ENCODE results near the gene RNF225. TPM values are rescaled to one million over a fixed set of nuclear protein-coding genes. Genes with fewer than 3 reads are reported as not detected.

RNF225 gene
- total and polyA plus RNA-seq, 10 of the 15 experiments (the other 5 are each of a cell fraction or from before 2014, with no cell fraction given), result 0.27 to 0.28 TPM; not detected in 8

DNA sequence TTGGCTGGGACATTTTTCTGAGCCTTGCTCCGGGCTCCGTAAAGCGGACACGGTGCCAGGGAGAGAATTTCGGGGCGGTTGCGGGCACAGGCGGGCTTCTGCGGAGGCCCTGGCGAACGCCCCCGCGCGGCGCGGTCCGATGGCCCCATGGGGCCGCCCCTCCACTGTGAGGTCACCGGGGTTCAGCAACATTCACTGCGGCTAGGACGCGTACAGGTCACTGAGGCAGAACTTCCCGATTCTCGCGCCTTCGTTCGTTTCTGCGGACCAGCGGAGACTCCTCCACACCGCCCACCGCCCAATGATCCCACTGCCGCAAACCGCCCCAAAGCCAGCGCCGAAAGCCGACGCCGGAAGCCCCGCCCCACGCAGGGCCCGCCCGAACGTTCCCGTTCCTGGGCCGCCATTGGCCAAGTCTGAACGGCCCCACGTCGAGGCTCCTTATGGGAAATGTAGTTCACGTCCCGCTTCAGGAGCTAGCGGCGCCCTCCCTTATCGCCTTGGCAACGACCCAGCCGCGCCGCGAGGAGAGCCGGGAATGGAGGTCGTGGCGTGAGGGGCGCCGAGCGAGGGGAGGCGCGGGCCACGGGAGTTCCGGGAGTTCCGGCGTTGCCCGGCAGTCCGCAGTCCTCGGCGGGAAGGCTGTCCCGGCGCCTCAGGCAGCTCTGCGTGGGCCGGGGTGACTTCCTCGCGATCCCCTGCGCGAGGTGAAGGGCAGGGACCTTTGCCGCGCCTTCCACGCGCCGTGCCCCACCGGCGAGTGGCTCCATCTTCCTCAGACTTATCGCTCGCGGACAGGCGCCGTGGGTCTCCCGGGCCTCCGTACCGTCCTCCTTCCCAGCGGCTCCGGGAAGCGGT is 12.9 kb downstream of the RNF225 start, which contains the start of gene ZNF584 (continued):
- TF ChIP-seq, protein P1, sequence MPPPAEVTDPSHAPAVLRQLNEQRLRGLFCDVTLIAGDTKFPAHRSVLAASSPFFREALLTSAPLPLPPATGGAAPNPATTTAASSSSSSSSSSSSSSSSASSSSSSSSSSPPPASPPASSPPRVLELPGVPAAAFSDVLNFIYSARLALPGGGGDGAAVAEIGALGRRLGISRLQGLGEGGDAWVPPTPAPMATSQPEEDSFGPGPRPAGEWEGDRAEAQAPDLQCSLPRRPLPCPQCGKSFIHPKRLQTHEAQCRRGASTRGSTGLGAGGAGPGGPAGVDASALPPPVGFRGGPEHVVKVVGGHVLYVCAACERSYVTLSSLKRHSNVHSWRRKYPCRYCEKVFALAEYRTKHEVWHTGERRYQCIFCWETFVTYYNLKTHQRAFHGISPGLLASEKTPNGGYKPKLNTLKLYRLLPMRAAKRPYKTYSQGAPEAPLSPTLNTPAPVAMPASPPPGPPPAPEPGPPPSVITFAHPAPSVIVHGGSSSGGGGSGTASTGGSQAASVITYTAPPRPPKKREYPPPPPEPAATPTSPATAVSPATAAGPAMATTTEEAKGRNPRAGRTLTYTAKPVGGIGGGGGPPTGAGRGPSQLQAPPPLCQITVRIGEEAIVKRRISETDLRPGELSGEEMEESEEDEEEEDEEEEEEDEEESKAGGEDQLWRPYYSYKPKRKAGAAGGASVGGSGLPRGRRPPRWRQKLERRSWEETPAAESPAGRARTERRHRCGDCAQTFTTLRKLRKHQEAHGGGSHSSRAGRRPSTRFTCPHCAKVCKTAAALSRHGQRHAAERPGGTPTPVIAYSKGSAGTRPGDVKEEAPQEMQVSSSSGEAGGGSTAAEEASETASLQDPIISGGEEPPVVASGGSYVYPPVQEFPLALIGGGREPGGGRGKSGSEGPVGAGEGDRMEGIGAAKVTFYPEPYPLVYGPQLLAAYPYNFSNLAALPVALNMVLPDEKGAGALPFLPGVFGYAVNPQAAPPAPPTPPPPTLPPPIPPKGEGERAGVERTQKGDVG (CRISPR knock-in tag; IDR thresholded peaks at IDR 0.05), result no peak
- TF ChIP-seq PAX5 (IDR thresholded peaks at IDR 0.05; ENCODE audit: borderline replicate concordance, low read depth, low read length) (no peak), CEBPB (IDR thresholded peaks at IDR 0.05; ENCODE audit: borderline replicate concordance in 1 of 2, low read depth in 2 of 2, low read length in 2 of 2) (no peak), RAD51 (IDR thresholded peaks at IDR 0.05) (no peak), ATF7 (IDR thresholded peaks at IDR 0.05; ENCODE audit: low read depth) (peak; percentile 68), ETV6 (conservative IDR thresholded peaks at IDR 0.05 in 1 of 2, IDR thresholded peaks at IDR 0.05 in 1 of 2; ENCODE audit: borderline replicate concordance in 1 of 2, low read depth in 1 of 2) (no peak; a peak in 1 of 4 replicates), TAF1 (IDR thresholded peaks at IDR 0.05; ENCODE audit: borderline replicate concordance, low read depth, low read length) (peak; percentile 42; the same call in 1 of the 2 replicates), DPF2 (IDR thresholded peaks at IDR 0.05) (peak; percentile 85), SMAD1 (IDR thresholded peaks at IDR 0.05; ENCODE audit: low read depth, partially characterized antibody) (no peak), ZNF24 (IDR thresholded peaks at IDR 0.05) (no peak), YY1 (IDR thresholded peaks at IDR 0.05; ENCODE audit: low read depth, low read length) (peak; percentile 76), NRF1 (conservative IDR thresholded peaks at IDR 0.05; ENCODE audit: low read depth, low read length) (no peak), CHD2 (IDR thresholded peaks at IDR 0.05; ENCODE audit: borderline replicate concordance, low read depth, low read length) (peak; percentile 75), WRNIP1 (IDR thresholded peaks at IDR 0.05; ENCODE audit: borderline replicate concordance, low read depth, low read length) (no peak), MTA3 (IDR thresholded peaks at IDR 0.05; ENCODE audit: borderline replicate concordance, low read length) (no peak), CBFB (IDR thresholded peaks at IDR 0.05; ENCODE audit: low read depth) (peak; percentile 72; the same call in 1 of the 2 replicates), MYC (IDR thresholded peaks at IDR 0.05; ENCODE audit: insufficient read depth, insufficient read length, insufficient replicate concordance, low read length, severe bottlenecking) (no peak), BRCA1 (IDR thresholded peaks at IDR 0.05; ENCODE audit: low read depth, low read length) (0 out of 2 replicates have a peak, but pooled peaks have one; percentile 25), JUNB (IDR thresholded peaks at IDR 0.05) (no peak), SUPT20H (IDR thresholded peaks at IDR 0.05; ENCODE audit: borderline replicate concordance, control insufficient read depth, low read depth, low read length) (no peak)
- TF ChIP-seq, protein P2, sequence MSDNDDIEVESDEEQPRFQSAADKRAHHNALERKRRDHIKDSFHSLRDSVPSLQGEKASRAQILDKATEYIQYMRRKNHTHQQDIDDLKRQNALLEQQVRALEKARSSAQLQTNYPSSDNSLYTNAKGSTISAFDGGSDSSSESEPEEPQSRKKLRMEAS (IDR thresholded peaks at IDR 0.05; ENCODE audit: low read depth, low read length), result peak; percentile 30
- TF ChIP-seq, protein P3, sequence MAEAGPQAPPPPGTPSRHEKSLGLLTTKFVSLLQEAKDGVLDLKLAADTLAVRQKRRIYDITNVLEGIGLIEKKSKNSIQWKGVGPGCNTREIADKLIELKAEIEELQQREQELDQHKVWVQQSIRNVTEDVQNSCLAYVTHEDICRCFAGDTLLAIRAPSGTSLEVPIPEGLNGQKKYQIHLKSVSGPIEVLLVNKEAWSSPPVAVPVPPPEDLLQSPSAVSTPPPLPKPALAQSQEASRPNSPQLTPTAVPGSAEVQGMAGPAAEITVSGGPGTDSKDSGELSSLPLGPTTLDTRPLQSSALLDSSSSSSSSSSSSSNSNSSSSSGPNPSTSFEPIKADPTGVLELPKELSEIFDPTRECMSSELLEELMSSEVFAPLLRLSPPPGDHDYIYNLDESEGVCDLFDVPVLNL (IDR thresholded peaks at IDR 0.05; ENCODE audit: low read depth, low read length), result no peak
- TF ChIP-seq, protein P4, sequence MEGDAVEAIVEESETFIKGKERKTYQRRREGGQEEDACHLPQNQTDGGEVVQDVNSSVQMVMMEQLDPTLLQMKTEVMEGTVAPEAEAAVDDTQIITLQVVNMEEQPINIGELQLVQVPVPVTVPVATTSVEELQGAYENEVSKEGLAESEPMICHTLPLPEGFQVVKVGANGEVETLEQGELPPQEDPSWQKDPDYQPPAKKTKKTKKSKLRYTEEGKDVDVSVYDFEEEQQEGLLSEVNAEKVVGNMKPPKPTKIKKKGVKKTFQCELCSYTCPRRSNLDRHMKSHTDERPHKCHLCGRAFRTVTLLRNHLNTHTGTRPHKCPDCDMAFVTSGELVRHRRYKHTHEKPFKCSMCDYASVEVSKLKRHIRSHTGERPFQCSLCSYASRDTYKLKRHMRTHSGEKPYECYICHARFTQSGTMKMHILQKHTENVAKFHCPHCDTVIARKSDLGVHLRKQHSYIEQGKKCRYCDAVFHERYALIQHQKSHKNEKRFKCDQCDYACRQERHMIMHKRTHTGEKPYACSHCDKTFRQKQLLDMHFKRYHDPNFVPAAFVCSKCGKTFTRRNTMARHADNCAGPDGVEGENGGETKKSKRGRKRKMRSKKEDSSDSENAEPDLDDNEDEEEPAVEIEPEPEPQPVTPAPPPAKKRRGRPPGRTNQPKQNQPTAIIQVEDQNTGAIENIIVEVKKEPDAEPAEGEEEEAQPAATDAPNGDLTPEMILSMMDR (IDR thresholded peaks at IDR 0.05 in 2 of 3, conservative IDR thresholded peaks at IDR 0.05 in 1 of 3; ENCODE audit: control insufficient read depth in 2 of 3, extremely low read depth in 1 of 3, insufficient read depth in 1 of 3, low read depth in 3 of 3, low read length in 3 of 3), result peak in 2 of 3 experiments; percentile 21 to 27; a peak in 2 of 6 replicates
